Activated T-cell treated with anti-CD3 and anti-CD28 coated beads, Interleukin-2, amount 50 U/mL, for 4 hours (primary cell): ENCODE data around the gene TMPRSS12. TPM values are rescaled to one million over a fixed set of nuclear protein-coding genes. Genes with fewer than 3 reads are reported as not detected.
"Not testable (repeated sequence)": the region's sequence is repeated elsewhere in the genome, so short reads cannot be mapped to it uniquely, and the experiment has no call there.

Experiments used
- ATAC-seq, 2 donors: fragments of 200-7000 bp; cut with Tn5 transposase; one replicate each; pipeline ENCODE4 v1.10.0; 2021
- DNase-seq: peaks from one replicate; pipeline ENCODE4 v3.0.0-alpha.2; 2020
- H3K27me3 Mint-ChIP-seq: one replicate; pipeline ENCODE4 v1.8.0; 2021; ENCODE audit warnings: low read depth, mixed read lengths
- H3K36me3 Mint-ChIP-seq: one replicate; pipeline ENCODE4 v1.8.0; 2022; ENCODE audit warnings: mixed read lengths; ENCODE audit not compliant: insufficient read depth
- H3K4me1 Mint-ChIP-seq: one replicate; pipeline ENCODE4 v1.8.0; 2021; ENCODE audit warnings: low read depth, mixed read lengths
- H3K4me3 Mint-ChIP-seq: one replicate; pipeline ENCODE4 v1.8.0; 2021; ENCODE audit warnings: mild to moderate bottlenecking, moderate library complexity, mixed read lengths
- H3K9me3 Mint-ChIP-seq: one replicate; pipeline ENCODE4 v1.8.0; 2021; ENCODE audit warnings: mixed read lengths
- total RNA-seq, 3 donors: library from RNA; stranded (reverse); gene quantifications; one replicate each; pipeline ENCODE4 v1.2.1, GENCODE V29; 2021

TMPRSS12 gene
- total RNA-seq, 3 donors from 2014 or later: not detected

GRCh38 chr12:50926415-50926814 lies 83.7 kb downstream of the TMPRSS12 start:
- Mint-ChIP-seq H3K4me3 (peak overlapping the region; percentile 29), H3K9me3 (no peaks in the 10 kb centered on the region), H3K36me3 (no peaks in the 10 kb centered on the region), H3K4me1 (peaks cover 27% of the 10 kb centered on the region), H3K27me3 (no peaks in the 10 kb centered on the region)
- no peak for DNase-seq
- no peak for ATAC-seq

GRCh38 chr12:50926932-50927331 lies 84.2 kb downstream of the TMPRSS12 start:
- H3K36me3 Mint-ChIP-seq, DNase-seq, ATAC-seq, H3K27me3 Mint-ChIP-seq, H3K9me3 Mint-ChIP-seq: not testable (repeated sequence)
- H3K4me1 Mint-ChIP-seq: peaks cover 27% of the 10 kb centered on the region
- peak overlapping the region; percentile 29 for H3K4me3 Mint-ChIP-seq

- H3K36me3 Mint-ChIP-seq: no peaks in the 10 kb centered on the region
- no peaks in the 10 kb centered on the region for H3K27me3 Mint-ChIP-seq
- DNase-seq (no peak), ATAC-seq (no peak)
- H3K4me3 Mint-ChIP-seq: peak overlapping the region; percentile 14
- H3K4me1 Mint-ChIP-seq: peaks cover 26% of the 10 kb centered on the region
- no peaks in the 10 kb centered on the region for H3K9me3 Mint-ChIP-seq
Observed at GRCh38 chr12:50927356-50927755, 84.6 kb downstream of the TMPRSS12 start.

GRCh38 chr12:50927766-50928224 lies 85.1 kb downstream of the TMPRSS12 start:
- Mint-ChIP-seq H3K27me3 (no peaks in the 10 kb centered on the region), H3K36me3 (no peaks in the 10 kb centered on the region), H3K9me3 (no peaks in the 10 kb centered on the region), H3K4me3 (peak overlapping the region; percentile 39), H3K4me1 (peaks cover 24% of the 10 kb centered on the region)
- DNase-seq (no peak), ATAC-seq (no peak)

GRCh38 chr12:50928392-50928791 lies 85.7 kb downstream of the TMPRSS12 start:
- Mint-ChIP-seq H3K4me1 (peaks cover 22% of the 10 kb centered on the region), H3K9me3 (no peaks in the 10 kb centered on the region), H3K4me3 (no peak overlapping the region), H3K27me3 (no peaks in the 10 kb centered on the region), H3K36me3 (no peaks in the 10 kb centered on the region)
- no peak for ATAC-seq
- DNase-seq: no peak

- Mint-ChIP-seq H3K4me3 (no peak overlapping the region), H3K36me3 (no peaks in the 10 kb centered on the region), H3K9me3 (no peaks in the 10 kb centered on the region), H3K27me3 (no peaks in the 10 kb centered on the region), H3K4me1 (peaks cover 8% of the 10 kb centered on the region)
- ATAC-seq: no peak
- DNase-seq: no peak
Observed at GRCh38 chr12:50929831-50930230, 87.1 kb downstream of the TMPRSS12 start.

- H3K4me3 Mint-ChIP-seq, ATAC-seq, H3K36me3 Mint-ChIP-seq: not testable (repeated sequence)
Observed at GRCh38 chr12:50930477-50930876, 87.8 kb downstream of the TMPRSS12 start.

GRCh38 chr12:50932787-50933280 lies 90.1 kb downstream of the TMPRSS12 start:
- no peak overlapping the region for H3K4me3 Mint-ChIP-seq
- ATAC-seq (peak; percentile 18 to 43), DNase-seq (no peak)
- no peaks in the 10 kb centered on the region for H3K4me1 Mint-ChIP-seq
- H3K27me3 Mint-ChIP-seq: no peaks in the 10 kb centered on the region
- H3K9me3 Mint-ChIP-seq: no peaks in the 10 kb centered on the region
- no peaks in the 10 kb centered on the region for H3K36me3 Mint-ChIP-seq

More at GRCh38 chr12:50930477-50930876, 87.8 kb downstream of the TMPRSS12 start:
- not testable (repeated sequence) for H3K9me3 Mint-ChIP-seq, H3K27me3 Mint-ChIP-seq, DNase-seq, H3K4me1 Mint-ChIP-seq

GRCh38 chr12:50933459-50934124 lies 90.9 kb downstream of the TMPRSS12 start:
- ATAC-seq (no peak), DNase-seq (no peak)
- H3K27me3 Mint-ChIP-seq: no peaks in the 10 kb centered on the region
- no peak overlapping the region for H3K4me3 Mint-ChIP-seq
- H3K9me3 Mint-ChIP-seq: no peaks in the 10 kb centered on the region
- H3K36me3 Mint-ChIP-seq: peaks cover 2% of the 10 kb centered on the region
- no peaks in the 10 kb centered on the region for H3K4me1 Mint-ChIP-seq

GRCh38 chr12:50934371-50934851 lies 91.7 kb downstream of the TMPRSS12 start:
- Mint-ChIP-seq H3K4me1 (no peaks in the 10 kb centered on the region), H3K4me3 (no peak overlapping the region), H3K27me3 (no peaks in the 10 kb centered on the region), H3K9me3 (no peaks in the 10 kb centered on the region), H3K36me3 (peaks cover 2% of the 10 kb centered on the region)
- DNase-seq (no peak), ATAC-seq (no peak)

GRCh38 chr12:50934981-50935807 lies 92.5 kb downstream of the TMPRSS12 start:
- H3K36me3 Mint-ChIP-seq: peaks cover 2% of the 10 kb centered on the region
- DNase-seq: no peak
- no peaks in the 10 kb centered on the region for H3K4me1 Mint-ChIP-seq
- H3K4me3 Mint-ChIP-seq: no peak overlapping the region
- no peaks in the 10 kb centered on the region for H3K9me3 Mint-ChIP-seq
- H3K27me3 Mint-ChIP-seq: no peaks in the 10 kb centered on the region
- no peak for ATAC-seq

GRCh38 chr12:50936821-50937530 lies 94.2 kb downstream of the TMPRSS12 start:
- H3K36me3 Mint-ChIP-seq: peaks cover 2% of the 10 kb centered on the region

More at GRCh38 chr12:50936821-50937530, 94.2 kb downstream of the TMPRSS12 start:
- no peaks in the 10 kb centered on the region for H3K27me3 Mint-ChIP-seq
- H3K4me3 Mint-ChIP-seq: no peak overlapping the region
- DNase-seq: no peak
- H3K9me3 Mint-ChIP-seq: no peaks in the 10 kb centered on the region
- no peaks in the 10 kb centered on the region for H3K4me1 Mint-ChIP-seq
- no peak for ATAC-seq
